WTC11 (cell line): ENCODE measurements around the gene FLT3LG.

Experiments used
- ATF2 ChIP-seq: sonication (generic); formaldehyde crosslinking; IDR thresholded peaks from 2 replicates; pipeline ENCODE4 v1.8.1; 2022; ENCODE audit warnings: low read depth, missing genetic modification reagents, borderline replicate concordance
- CTCF ChIP-seq: fragments of 200-600 bp; IDR thresholded peaks from 2 replicates; pipeline ENCODE4 v1.8.0; 2022; ENCODE audit warnings: antibody characterized with exemption
- JUN ChIP-seq: sonication (generic); formaldehyde crosslinking; IDR thresholded peaks from 2 replicates; pipeline ENCODE4 v1.8.0; 2023; ENCODE audit warnings: mild to moderate bottlenecking, missing genetic modification reagents
- KAT7 ChIP-seq: sonication (generic); formaldehyde crosslinking; IDR thresholded peaks from 2 replicates; pipeline ENCODE4 v1.8.1; 2023; ENCODE audit warnings: missing genetic modification reagents, mild to moderate bottlenecking, borderline replicate concordance
- MAX ChIP-seq: sonication (generic); formaldehyde crosslinking; IDR thresholded peaks from 2 replicates; pipeline ENCODE4 v1.8.0; 2022; ENCODE audit warnings: mild to moderate bottlenecking, missing genetic modification reagents
- NFYB ChIP-seq: sonication (generic); formaldehyde crosslinking; conservative IDR thresholded peaks from 2 replicates; pipeline ENCODE4 v1.8.0; 2022; ENCODE audit warnings: low read depth, missing genetic modification reagents
- PRDM15 ChIP-seq: sonication (generic); formaldehyde crosslinking; IDR thresholded peaks from 2 replicates; pipeline ENCODE4 v1.8.0; 2022; ENCODE audit warnings: missing genetic modification reagents
- TP53 ChIP-seq: sonication (generic); formaldehyde crosslinking; IDR thresholded peaks from 2 replicates; pipeline ENCODE4 v1.8.1; 2023; ENCODE audit warnings: mild to moderate bottlenecking, missing genetic modification reagents
- ZNF121 ChIP-seq: sonication (generic); formaldehyde crosslinking; IDR thresholded peaks from 2 replicates; pipeline ENCODE4 v1.8.0; 2023; ENCODE audit warnings: missing genetic modification reagents
- ZNF263 ChIP-seq: sonication (generic); formaldehyde crosslinking; IDR thresholded peaks from 2 replicates; pipeline ENCODE4 v1.8.1; 2022; ENCODE audit warnings: low read depth, mild to moderate bottlenecking, moderate library complexity, missing genetic modification reagents

GRCh38 chr19:49455773-49456172 lies 18.2 kb upstream of the FLT3LG start:
- TF ChIP-seq ZNF121 (CRISPR knock-in tag) (no peak), ZNF263 (CRISPR knock-in tag) (no peak), CTCF (no peak), JUN (no peak), TP53 (CRISPR knock-in tag) (no peak), MAX (CRISPR knock-in tag) (no peak), ATF2 (no peak), PRDM15 (CRISPR knock-in tag) (no peak), KAT7 (CRISPR knock-in tag) (no peak), NFYB (CRISPR knock-in tag) (no peak)
